AG04449 (cell line): ENCODE measurements around the gene PNMA8B.

ENCODE experiments used
- CTCF ChIA-PET: fragments of 350-600 bp; formaldehyde crosslinking; extraction: SDS; loops from one replicate; lab custom pipeline; 2021; ENCODE audit warnings: antibody characterized with exemption; lab: Yijun Ruan, JAX
- POLR2A ChIA-PET: fragments of 400-600, 350-600 bp; formaldehyde crosslinking; extraction: SDS; loops from one replicate; lab custom pipeline; 2020; ENCODE audit warnings: antibody characterized with exemption, inconsistent platforms; lab: Yijun Ruan, JAX
- DNase-seq: peaks from one replicate; pipeline ENCODE4 v3.0.0-alpha.2; 2010; ENCODE audit warnings: low read depth, low spot score
- H3K4me3 ChIP-seq: 2 replicates; pipeline ENCODE4 v1.5.1; 2011; ENCODE audit warnings: low read depth, mild to moderate bottlenecking, control low read depth, low read length
- TF ChIP-seq, protein P1 (sequence below): IDR thresholded peaks from one replicate; pipeline ENCODE4 v1.5.1; 2011; ENCODE audit warnings: mild to moderate bottlenecking, moderate library complexity, low read length, control low read depth, inconsistent platforms; ENCODE audit not compliant: insufficient read depth; ENCODE audit errors: missing control alignments

PNMA8B gene

GRCh38 chr19:46486358-46486757 lies 9.3 kb downstream of the PNMA8B start:
- TF ChIP-seq, protein P1, sequence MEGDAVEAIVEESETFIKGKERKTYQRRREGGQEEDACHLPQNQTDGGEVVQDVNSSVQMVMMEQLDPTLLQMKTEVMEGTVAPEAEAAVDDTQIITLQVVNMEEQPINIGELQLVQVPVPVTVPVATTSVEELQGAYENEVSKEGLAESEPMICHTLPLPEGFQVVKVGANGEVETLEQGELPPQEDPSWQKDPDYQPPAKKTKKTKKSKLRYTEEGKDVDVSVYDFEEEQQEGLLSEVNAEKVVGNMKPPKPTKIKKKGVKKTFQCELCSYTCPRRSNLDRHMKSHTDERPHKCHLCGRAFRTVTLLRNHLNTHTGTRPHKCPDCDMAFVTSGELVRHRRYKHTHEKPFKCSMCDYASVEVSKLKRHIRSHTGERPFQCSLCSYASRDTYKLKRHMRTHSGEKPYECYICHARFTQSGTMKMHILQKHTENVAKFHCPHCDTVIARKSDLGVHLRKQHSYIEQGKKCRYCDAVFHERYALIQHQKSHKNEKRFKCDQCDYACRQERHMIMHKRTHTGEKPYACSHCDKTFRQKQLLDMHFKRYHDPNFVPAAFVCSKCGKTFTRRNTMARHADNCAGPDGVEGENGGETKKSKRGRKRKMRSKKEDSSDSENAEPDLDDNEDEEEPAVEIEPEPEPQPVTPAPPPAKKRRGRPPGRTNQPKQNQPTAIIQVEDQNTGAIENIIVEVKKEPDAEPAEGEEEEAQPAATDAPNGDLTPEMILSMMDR, result no peak
- DNase-seq, result no peak
- no peak overlapping the region for H3K4me3 ChIP-seq
- POLR2A ChIA-PET, result no interaction called here
- CTCF ChIA-PET, result interaction anchor here (3.8 to 7.6 kb wide), 3 partner anchors 10 to 91 kb away, joined by 45 to 257 read pairs (median 108); no protein-coding TSS in a partner anchor

GRCh38 chr19:46484656-46485055 lies 11.0 kb downstream of the PNMA8B start:
- ChIA-PET POLR2A (no interaction called here), CTCF (interaction anchor here (0.6 to 7.8 kb wide), 10 partner anchors 8 to 215 kb away, joined by 3 to 108 read pairs (median 5); partner anchors contain the start of gene CCDC8)
- DNase-seq, result no peak
- TF ChIP-seq, protein P1, result no peak
- H3K4me3 ChIP-seq, result no peak overlapping the region

DNA sequence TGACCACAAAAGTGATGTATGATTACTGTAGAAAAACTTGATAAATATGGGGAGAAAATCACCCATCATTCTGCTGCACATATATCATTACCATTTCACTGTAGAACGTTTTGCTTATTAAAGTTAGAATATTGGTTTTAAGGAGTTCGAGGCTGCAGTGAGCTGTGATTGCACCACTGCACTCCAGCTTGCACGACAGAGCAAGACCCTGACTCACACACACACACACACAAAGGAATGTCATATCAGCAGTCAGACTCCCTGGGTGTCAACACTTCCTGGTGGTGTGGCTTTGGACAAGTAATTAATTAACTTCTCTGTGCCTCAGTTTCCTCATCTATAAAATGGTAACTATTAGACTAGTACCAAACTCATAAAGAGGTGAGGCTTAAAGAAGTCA lies 13.0 kb downstream of the PNMA8B start:
- TF ChIP-seq, protein P1, result no peak
- DNase-seq, result no peak
- CTCF ChIA-PET, result interaction anchor here (1.2 to 7.8 kb wide), 13 partner anchors 7 to 404 kb away, joined by 3 to 108 read pairs (median 5); partner anchors contain the start of gene PPP5C
- no peak overlapping the region for H3K4me3 ChIP-seq
- POLR2A ChIA-PET, result no interaction called here

- H3K4me3 ChIP-seq, result no peak overlapping the region
- CTCF ChIA-PET, result interaction anchor here (1.4 to 7.8 kb wide), 6 partner anchors 8 to 403 kb away, joined by 4 to 108 read pairs (median 5); no protein-coding TSS in a partner anchor
- POLR2A ChIA-PET, result no interaction called here
- no peak for DNase-seq
- TF ChIP-seq, protein P1, result no peak
Measured at GRCh38 chr19:46481947-46482346, 13.7 kb downstream of the PNMA8B start.

DNA sequence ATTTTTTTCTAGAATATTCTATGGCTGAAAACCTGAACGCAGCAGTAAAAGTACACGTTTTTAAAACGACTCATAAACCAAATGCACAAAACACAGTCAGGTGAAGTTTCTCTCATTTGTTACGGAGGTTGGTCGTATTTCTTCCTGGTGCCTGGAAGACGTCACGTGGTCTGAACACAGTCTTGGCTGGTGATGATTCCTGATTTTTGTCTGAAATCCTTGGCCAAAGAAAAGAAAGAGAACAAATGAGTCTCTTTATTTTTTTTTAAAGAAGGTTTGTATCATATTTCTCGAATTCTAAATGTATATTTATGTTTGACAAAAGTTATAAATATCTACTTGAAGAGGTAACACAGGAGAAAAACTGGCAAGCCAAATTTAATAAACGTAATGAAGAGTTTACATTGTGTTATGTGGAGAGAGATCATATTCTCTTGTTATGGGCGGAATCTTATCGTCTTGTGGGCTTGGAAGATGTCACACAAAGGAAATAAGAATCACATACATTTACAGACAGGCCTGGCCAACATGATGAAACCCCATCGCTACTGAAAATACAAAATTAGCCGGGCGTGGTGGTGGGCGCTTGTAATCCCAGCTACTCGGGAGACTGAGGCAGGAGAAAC lies 14.3 kb downstream of the PNMA8B start:
- no peak for DNase-seq
- CTCF ChIA-PET, result interaction anchor here (1.2 to 7.8 kb wide), 5 partner anchors 9 to 200 kb away, joined by 3 to 108 read pairs (median 6); no protein-coding TSS in a partner anchor
- TF ChIP-seq, protein P1, result no peak
- POLR2A ChIA-PET, result no interaction called here
- no peak overlapping the region for H3K4me3 ChIP-seq

- DNase-seq, result no peak
- H3K4me3 ChIP-seq, result no peak overlapping the region
- ChIA-PET POLR2A (interaction anchor here (0.7 kb wide), 1 partner anchor 67 kb away, joined by 3 read pairs; the partner anchor contains the start of gene CCDC8), CTCF (interaction anchor here (1.2 to 7.9 kb wide), 5 partner anchors 7 to 199 kb away, joined by 3 to 108 read pairs (median 45); no protein-coding TSS in a partner anchor)
- TF ChIP-seq, protein P1, result no peak
Measured at GRCh38 chr19:46480415-46480814, 15.3 kb downstream of the PNMA8B start.
